GM21390 (cell line): Measurements from ENCODE around the gene RPS3A.
"Not testable (repeated sequence)": the region's sequence is repeated elsewhere in the genome, so short reads cannot be mapped to it uniquely, and the experiment has no call there.

ENCODE experiments used
- ATAC-seq: cut with Tn5 transposase; IDR thresholded peaks from one replicate; pipeline ENCODE4 v1.9.1; 2021; ENCODE audit not compliant: unreplicated experiment

RPS3A gene

GRCh38 chr4:151114338-151114737 lies 14.9 kb downstream of the RPS3A start:
- ATAC-seq = no peak

GRCh38 chr4:151114986-151115385 lies 15.6 kb downstream of the RPS3A start:
- no peak for ATAC-seq

- ATAC-seq = peak; percentile 96
Measured at GRCh38 chr4:151117371-151117962, 18.0 kb downstream of the RPS3A start.

- ATAC-seq = no peak
Measured at GRCh38 chr4:151129796-151130195, 30.4 kb downstream of the RPS3A start.

- no peak for ATAC-seq
Measured at GRCh38 chr4:151133311-151133710, 33.9 kb downstream of the RPS3A start.

- ATAC-seq = not testable (repeated sequence)
Measured at GRCh38 chr4:151136048-151136447, 36.6 kb downstream of the RPS3A start.

GRCh38 chr4:151139814-151140213 lies 40.4 kb downstream of the RPS3A start:
- no peak for ATAC-seq

GRCh38 chr4:151142758-151143157 lies 43.3 kb downstream of the RPS3A start:
- ATAC-seq = no peak

- no peak for ATAC-seq
Measured at GRCh38 chr4:151143162-151143561, 43.7 kb downstream of the RPS3A start.

GRCh38 chr4:151143811-151144210 lies 44.4 kb downstream of the RPS3A start:
- ATAC-seq = no peak

- ATAC-seq = no peak
Measured at GRCh38 chr4:151144329-151145072, 45.1 kb downstream of the RPS3A start.

GRCh38 chr4:151147000-151147399 lies 47.6 kb downstream of the RPS3A start:
- ATAC-seq = no peak

GRCh38 chr4:151148261-151148660 lies 48.8 kb downstream of the RPS3A start:
- ATAC-seq = no peak

- no peak for ATAC-seq
Measured at GRCh38 chr4:151150821-151151580, 51.6 kb downstream of the RPS3A start.

- no peak for ATAC-seq
Measured at GRCh38 chr4:151152028-151152427, 52.6 kb downstream of the RPS3A start.

GRCh38 chr4:151153585-151153984 lies 54.2 kb downstream of the RPS3A start:
- ATAC-seq = no peak
